GM12878 (cell line): Measurements from ENCODE around the gene PTGR3. TPM values are rescaled to one million over a fixed set of nuclear protein-coding genes. Genes with fewer than 3 reads are reported as not detected.

ENCODE experiments used
- ATAC-seq: fragments of 200-7000 bp; cut with Tn5 transposase; 3 replicates; pipeline ENCODE4 v1.9.1; 2020; ENCODE audit warnings: mild to moderate bottlenecking, moderate library complexity
- BruUV-seq: library from RNA; stranded (reverse); fragments of 400-500 nt; replicated peaks from 2 replicates; lab custom pipeline; 2021; lab: Mats Ljungman, UMichigan
- CTCF ChIA-PET: fragments of 300-600 bp; sonication (Branson Sonifier 250); formaldehyde crosslinking; extraction: SDS; loops from one replicate; lab custom pipeline; 2021; ENCODE audit warnings: inconsistent platforms; lab: Yijun Ruan, JAX
- POLR2A ChIA-PET: fragments of 350-600 bp; formaldehyde crosslinking; extraction: SDS; loops from one replicate; lab custom pipeline; 2021; ENCODE audit warnings: inconsistent platforms; lab: Charles Lee
- RAD21 ChIA-PET: fragments of 300-600 bp; sonication (Branson Sonifier 250); formaldehyde crosslinking; loops from one replicate; lab custom pipeline; 2023; ENCODE audit warnings: antibody characterized with exemption; ENCODE audit not compliant: unreplicated experiment; lab: Charles Lee
- SMC1A ChIA-PET: fragments of 300-600 bp; sonication (Branson Sonifier 250); formaldehyde crosslinking; loops from one replicate; lab custom pipeline; 2023; ENCODE audit not compliant: unreplicated experiment, uncharacterized antibody; lab: Charles Lee
- DNase-seq: peaks from one replicate; pipeline ENCODE4 v3.0.0-alpha.2; 2011; ENCODE audit warnings: low read depth, low spot score
- FAIRE-seq: peaks from 3 replicates; lab custom pipeline; 2011; peaks lifted over from hg19 to GRCh38; lab: Jason Lieb, UNC
- H2AFZ ChIP-seq: 2 replicates; pipeline ENCODE4 v1.6.0; 2011; ENCODE audit warnings: low read depth, low read length, control low read depth; ENCODE audit not compliant: control insufficient read depth
- H3K27ac ChIP-seq: 2 replicates; pipeline ENCODE4 v1.5.1; 2011; ENCODE audit warnings: control low read depth; ENCODE audit not compliant: control insufficient read depth, insufficient read depth
- H3K27me3 ChIP-seq, 2 experiments: replicated peaks in 1 of 2; 2 replicates each; pipeline versions ENCODE4 v1.6.0 to v1.6.1; 2011; ENCODE audit warnings: low read length in 1 of 2; ENCODE audit not compliant: control insufficient read depth in 2 of 2, insufficient read depth in 2 of 2
- H3K36me3 ChIP-seq, 2 experiments: 2 replicates each; pipeline ENCODE4 v1.5.1; 2011; ENCODE audit warnings: low read length in 1 of 2; ENCODE audit not compliant: control insufficient read depth in 2 of 2, insufficient read depth in 2 of 2
- H3K4me1 ChIP-seq: 2 replicates; pipeline ENCODE4 v1.6.1; 2011; ENCODE audit warnings: mild to moderate bottlenecking, low read length, moderate library complexity, mixed read lengths; ENCODE audit not compliant: control insufficient read depth, insufficient read depth
- H3K4me2 ChIP-seq: 2 replicates; pipeline ENCODE4 v1.6.0; 2011; ENCODE audit warnings: control low read depth; ENCODE audit not compliant: control insufficient read depth, insufficient read depth
- H3K4me3 ChIP-seq: fragments of 200-600 bp; sonication (generic); 2 replicates; pipeline ENCODE4 v1.5.1; 2016
- H3K79me2 ChIP-seq: 2 replicates; pipeline ENCODE4 v1.6.0; 2011; ENCODE audit warnings: low read length; ENCODE audit not compliant: control insufficient read depth, insufficient read depth
- H3K9ac ChIP-seq: 2 replicates; pipeline ENCODE4 v1.8.0; 2011; ENCODE audit warnings: low read length, control low read depth, mixed read lengths; ENCODE audit not compliant: control insufficient read depth, insufficient read depth
- H3K9me3 ChIP-seq: replicated peaks from 3 replicates; pipeline ENCODE4 v1.5.1; 2011; ENCODE audit warnings: mild to moderate bottlenecking, low read length; ENCODE audit not compliant: control insufficient read depth, insufficient read depth
- H4K20me1 ChIP-seq: 2 replicates; pipeline ENCODE4 v1.6.0; 2011; ENCODE audit not compliant: control insufficient read depth, insufficient read depth
- CBFB ChIP-seq: IDR thresholded peaks from 2 replicates; pipeline ENCODE4 v1.6.1; 2016; ENCODE audit warnings: antibody characterized with exemption, low read depth
- CBX5 ChIP-seq: sonication (generic); IDR thresholded peaks from 2 replicates; pipeline ENCODE4 v1.6.1; 2016; ENCODE audit warnings: low read depth, moderate library complexity, mild to moderate bottlenecking, inconsistent platforms
- CUX1 ChIP-seq: IDR thresholded peaks from 2 replicates; pipeline ENCODE4 v1.6.1; 2012; ENCODE audit warnings: improper control_type of control experiment, low read depth, low read length; ENCODE audit not compliant: insufficient replicate concordance
- JUND ChIP-seq: IDR thresholded peaks from 2 replicates; pipeline ENCODE4 v1.6.1; 2012; ENCODE audit warnings: low read depth, mild to moderate bottlenecking, low read length, improper control_type of control experiment, moderate library complexity
- NFYB ChIP-seq: IDR thresholded peaks from 2 replicates; pipeline ENCODE4 v1.6.1; 2011; ENCODE audit warnings: low read depth, mild to moderate bottlenecking, low read length, improper control_type of control experiment, moderate library complexity; ENCODE audit not compliant: insufficient read depth
- REST ChIP-seq: IDR thresholded peaks from 2 replicates; pipeline ENCODE4 v1.6.1; 2012; ENCODE audit warnings: mild to moderate bottlenecking, low read depth, low read length
- WGBS: methylation state at CpG from one replicate; pipeline ENCODE4 v1.1.6; 2016; ENCODE audit warnings: low lambda C conversion rate; ENCODE audit not compliant: insufficient replicate concordance, insufficient coverage; ENCODE audit errors: missing lambda C conversion rate; 5-methylcytosine and 5-hydroxymethylcytosine counted together
- in situ Hi-C: fragments of 300-500 bp; cut with MboI; formaldehyde crosslinking; loops from 9 replicates; pipeline ENCODE4 v1.14.3; 2018; ENCODE audit warnings: mixed read lengths
- intact Hi-C: fragments of 100-400 bp; cut with micrococcal nuclease; formaldehyde crosslinking; loops from one replicate; pipeline ENCODE4 v1.14.2; 2022; ENCODE audit not compliant: unreplicated experiment
- polyA plus RNA-seq, 11 experiments: library from polyadenylated mRNA; depleted of rRNA in 4 of 11; unstranded in 6 of 11; stranded (reverse) in 5 of 11; fragments of >200 nt; fragmentation: Nextera tagmentation in 4 of 11; fragmentation: Illumina TruSeq in 1 of 11; extraction: Ambion mirVana in 4 of 11; extraction: Trizol in 1 of 11; gene quantifications; 1 replicate in 1 of 11; 2 replicates in 10 of 11; pipeline versions ENCODE4 v1.2.1 to v1.2.3, GENCODE V29; 2011 to 2016; ENCODE audit warnings: inconsistent platforms in 2 of 11, missing spikeins in 2 of 11, low read depth in 1 of 11
- total RNA-seq, 4 experiments: library from RNA; depleted of rRNA in 3 of 4; stranded (reverse); fragments of >200 nt in 3 of 4; fragmentation: Illumina TruSeq in 1 of 4; extraction: Trizol in 1 of 4; gene quantifications; 2 replicates each; pipeline versions ENCODE4 v1.2.1 to v1.2.3, GENCODE V29; 2013 to 2021
- TF ChIP-seq, protein P1 (sequence below): fragments of 450-650 bp; IDR thresholded peaks from 2 replicates; pipeline ENCODE4 v1.6.1; 2017; ENCODE audit warnings: mild to moderate bottlenecking

The PTGR3 gene
- total and polyA plus RNA-seq, 10 of the 15 experiments (the other 5 are each of a cell fraction or from before 2014, with no cell fraction given) = 6.2 to 69.8 (median 21.9) TPM

DNA sequence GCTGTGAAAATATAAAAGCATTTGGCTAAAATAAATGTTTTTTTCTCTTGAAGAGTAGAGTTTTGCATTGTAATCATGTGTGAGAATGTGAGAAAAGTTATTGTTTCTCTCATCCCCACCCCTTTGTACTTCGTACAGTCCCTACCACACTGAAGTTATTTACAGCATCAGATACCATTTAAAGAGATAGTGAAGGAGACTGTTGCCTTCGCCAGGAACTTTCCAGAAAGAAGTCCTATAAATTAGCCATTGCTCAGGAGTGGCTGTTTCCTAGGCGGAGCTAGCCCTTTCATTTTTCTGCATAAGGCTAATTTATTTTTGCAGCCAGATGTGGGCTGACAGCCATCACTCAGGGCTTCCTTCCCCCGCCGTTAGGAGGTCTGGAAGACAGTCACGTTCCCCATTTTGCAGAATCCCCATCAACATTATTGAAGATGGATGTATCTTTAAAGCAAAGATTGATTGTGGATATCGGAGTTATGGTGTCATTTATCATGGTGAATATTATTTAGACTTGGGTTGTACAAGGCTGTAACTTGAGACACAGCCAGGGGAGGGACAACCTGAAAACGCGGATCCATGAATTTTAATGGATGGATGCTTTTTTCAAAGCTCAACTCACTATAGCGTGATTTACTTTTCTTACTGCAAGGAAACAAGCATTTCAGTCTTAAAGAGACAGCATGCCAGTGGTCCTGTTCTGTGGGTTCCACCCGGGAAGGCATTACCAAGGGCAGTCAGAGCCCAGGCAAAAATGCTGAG, 18.8 kb upstream of the PTGR3 start (continued):
- TF ChIP-seq, protein P1, sequence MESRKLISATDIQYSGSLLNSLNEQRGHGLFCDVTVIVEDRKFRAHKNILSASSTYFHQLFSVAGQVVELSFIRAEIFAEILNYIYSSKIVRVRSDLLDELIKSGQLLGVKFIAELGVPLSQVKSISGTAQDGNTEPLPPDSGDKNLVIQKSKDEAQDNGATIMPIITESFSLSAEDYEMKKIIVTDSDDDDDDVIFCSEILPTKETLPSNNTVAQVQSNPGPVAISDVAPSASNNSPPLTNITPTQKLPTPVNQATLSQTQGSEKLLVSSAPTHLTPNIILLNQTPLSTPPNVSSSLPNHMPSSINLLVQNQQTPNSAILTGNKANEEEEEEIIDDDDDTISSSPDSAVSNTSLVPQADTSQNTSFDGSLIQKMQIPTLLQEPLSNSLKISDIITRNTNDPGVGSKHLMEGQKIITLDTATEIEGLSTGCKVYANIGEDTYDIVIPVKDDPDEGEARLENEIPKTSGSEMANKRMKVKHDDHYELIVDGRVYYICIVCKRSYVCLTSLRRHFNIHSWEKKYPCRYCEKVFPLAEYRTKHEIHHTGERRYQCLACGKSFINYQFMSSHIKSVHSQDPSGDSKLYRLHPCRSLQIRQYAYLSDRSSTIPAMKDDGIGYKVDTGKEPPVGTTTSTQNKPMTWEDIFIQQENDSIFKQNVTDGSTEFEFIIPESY = no peak
- TF ChIP-seq JUND = no peak
- no peak for TF ChIP-seq CBX5

- no TSS peak for BruUV-seq
- in situ Hi-C loops (no loop called here), intact Hi-C loops (no loop called here)
- Histone ChIP-seq H3K4me3 (no peak overlapping the region), H3K9me3 (no peaks in the 10 kb centered on the region), H3K36me3 (no peaks in the 10 kb centered on the region; a peak in 1 of 4 replicates), H3K4me2 (no peak overlapping the region), H3K9ac (no peak overlapping the region), H2AFZ (no peak overlapping the region), H3K27ac (no peak overlapping the region), H3K27me3 (no peaks in the 10 kb centered on the region), H4K20me1 (no peaks in the 10 kb centered on the region), H3K4me1 (peaks cover 5% of the 10 kb centered on the region), H3K79me2 (no peaks in the 10 kb centered on the region; the same call in none of the 2 replicates)
- RAD21 ChIA-PET = no interaction called here
- no peak for TF ChIP-seq REST
- no peak for TF ChIP-seq CUX1
- TF ChIP-seq CBX5 = no peak
- TF ChIP-seq NFYB = no peak
- no peak for TF ChIP-seq CBFB
- no peak for FAIRE-seq
- no peak for DNase-seq
- 77% methylated on average over 5 of the region's 5 CpGs for WGBS
- no peak for ATAC-seq
- CTCF ChIA-PET = no interaction called here
- SMC1A ChIA-PET = no interaction called here
- POLR2A ChIA-PET = no interaction called here
These were observed 18.0 kb upstream of the PTGR3 start for GRCh38 chr18:75226956-75227316.
